ENCODE measurements around the gene NAGPA. TPM values are rescaled to one million over a fixed set of nuclear protein-coding genes. Genes with fewer than 3 reads are reported as not detected.

The NAGPA gene
- total RNA-seq, 1 donor from 2014 or later = 5.5 TPM

GRCh38 chr16:5034167-5034523 is 410 bp upstream of the NAGPA start:
- intact Hi-C loops (cut with DNase I) = no loop called here
- DNase-seq (ENCODE audit: low spot score) = no peak

- no peak for DNase-seq (ENCODE audit: low spot score)
- intact Hi-C loops (cut with DNase I) = no loop called here
These were observed 977 bp downstream of the NAGPA start for GRCh38 chr16:5032748-5033167.

- intact Hi-C loops (cut with DNase I) = no loop called here
- no peak for DNase-seq (ENCODE audit: low spot score)
These were observed 2.1 kb downstream of the NAGPA start for GRCh38 chr16:5031601-5032000.

- DNase-seq (ENCODE audit: low spot score) = no peak
- intact Hi-C loops (cut with DNase I) = no loop called here
These were observed 3.4 kb downstream of the NAGPA start for GRCh38 chr16:5030251-5030870.

- intact Hi-C loops (cut with DNase I) = no loop called here
- no peak for DNase-seq (ENCODE audit: low spot score)
These were observed 4.7 kb downstream of the NAGPA start for GRCh38 chr16:5028950-5029475.

GRCh38 chr16:5027575-5028235 is 6.0 kb downstream of the NAGPA start:
- DNase-seq (ENCODE audit: low spot score) = no peak
- intact Hi-C loops (cut with DNase I) = no loop called here

GRCh38 chr16:5027086-5027485 is 6.6 kb downstream of the NAGPA start:
- intact Hi-C loops (cut with DNase I) = no loop called here
- DNase-seq (ENCODE audit: low spot score) = no peak

- intact Hi-C loops (cut with DNase I) = no loop called here
- no peak for DNase-seq (ENCODE audit: low spot score)
These were observed 7.1 kb downstream of the NAGPA start for GRCh38 chr16:5026664-5027063.

- intact Hi-C loops (cut with DNase I) = no loop called here
- DNase-seq (ENCODE audit: low spot score) = no peak
These were observed 8.5 kb downstream of the NAGPA start for GRCh38 chr16:5025171-5025632.

GRCh38 chr16:5024632-5025031 is 9.1 kb downstream of the NAGPA start:
- DNase-seq (ENCODE audit: low spot score) = no peak
- intact Hi-C loops (cut with DNase I) = no loop called here

GRCh38 chr16:5022521-5022920 is 11.2 kb downstream of the NAGPA start:
- intact Hi-C loops (cut with DNase I) = no loop called here
- no peak for DNase-seq (ENCODE audit: low spot score)

- no peak for DNase-seq (ENCODE audit: low spot score)
- intact Hi-C loops (cut with DNase I) = no loop called here
These were observed 13.2 kb downstream of the NAGPA start for GRCh38 chr16:5020551-5020950.

GRCh38 chr16:5019775-5020174 is 14.0 kb downstream of the NAGPA start:
- no peak for DNase-seq (ENCODE audit: low spot score)
- intact Hi-C loops (cut with DNase I) = no loop called here

GRCh38 chr16:5018793-5019192 is 14.9 kb downstream of the NAGPA start:
- no peak for DNase-seq (ENCODE audit: low spot score)
- intact Hi-C loops (cut with DNase I) = no loop called here

- intact Hi-C loops (cut with DNase I) = no loop called here
- DNase-seq (ENCODE audit: low spot score) = no peak
These were observed 16.1 kb downstream of the NAGPA start for GRCh38 chr16:5017678-5017969.

GRCh38 chr16:5016967-5017677 is 16.6 kb downstream of the NAGPA start:
- intact Hi-C loops (cut with DNase I) = no loop called here
- no peak for DNase-seq (ENCODE audit: low spot score)

- DNase-seq (ENCODE audit: low spot score) = no peak
- intact Hi-C loops (cut with DNase I) = no loop called here
These were observed 17.8 kb downstream of the NAGPA start for GRCh38 chr16:5015887-5016286.

- intact Hi-C loops (cut with DNase I) = no loop called here
- DNase-seq (ENCODE audit: low spot score) = no peak
These were observed 18.4 kb downstream of the NAGPA start for GRCh38 chr16:5015351-5015750.

- no peak for DNase-seq (ENCODE audit: low spot score)
- intact Hi-C loops (cut with DNase I) = no loop called here
These were observed 20.8 kb downstream of the NAGPA start for GRCh38 chr16:5012887-5013286.

GRCh38 chr16:5011637-5012036 is 22.1 kb downstream of the NAGPA start:
- intact Hi-C loops (cut with DNase I) = no loop called here
- no peak for DNase-seq (ENCODE audit: low spot score)

Measured in cardiac septum (tissue), 1 donor.